ENCODE results near the gene C1orf167.

The C1orf167 gene

DNA sequence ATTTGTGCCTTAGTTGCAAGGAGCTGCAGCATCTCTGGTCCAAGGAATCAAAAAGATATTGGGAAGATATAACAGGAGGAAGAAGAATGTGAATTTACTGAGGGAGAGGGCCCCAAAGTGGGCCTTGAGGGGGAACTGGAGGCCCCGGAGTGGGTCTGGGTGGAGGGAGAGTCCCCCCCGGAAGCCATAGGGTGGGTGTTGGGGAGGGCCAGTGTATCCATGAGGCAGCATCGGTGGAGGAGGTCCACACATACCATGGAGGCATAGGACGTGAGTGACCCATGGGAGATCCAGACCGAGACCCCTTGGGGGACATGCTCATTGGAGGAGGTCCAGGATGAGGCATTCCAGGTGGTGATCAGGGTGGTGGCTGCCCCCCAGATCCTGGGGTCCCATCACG lies 708 bp upstream of the C1orf167 start:
- no peak for DNase-seq (ENCODE audit: low read depth in 2 of 2)

DNA sequence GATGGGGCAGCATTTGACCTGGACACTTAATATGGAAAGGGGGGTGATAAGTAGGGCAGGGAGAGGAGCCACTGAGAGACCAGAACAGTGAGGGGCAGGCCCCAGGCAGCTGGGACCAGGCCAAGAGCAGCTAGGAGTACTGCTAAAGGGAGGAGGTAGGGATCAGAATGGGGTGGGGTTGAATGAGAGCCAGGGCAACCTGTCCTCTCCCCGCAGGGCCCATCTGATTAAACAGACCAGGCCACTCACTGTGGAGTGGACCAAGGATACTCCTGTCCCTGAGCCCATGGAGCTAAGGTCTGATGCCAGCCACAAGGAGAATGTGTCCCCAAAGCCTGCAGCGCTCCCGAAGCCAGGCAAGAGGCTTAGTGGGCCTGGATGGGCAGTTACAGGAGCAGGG lies 2.1 kb downstream of the C1orf167 start:
- no peak for DNase-seq (ENCODE audit: low read depth in 2 of 2)

- DNase-seq (ENCODE audit: low read depth in 2 of 2): no peak
These were observed 2.5 kb downstream of the C1orf167 start for GRCh38 chr1:11764519-11764918.

DNA sequence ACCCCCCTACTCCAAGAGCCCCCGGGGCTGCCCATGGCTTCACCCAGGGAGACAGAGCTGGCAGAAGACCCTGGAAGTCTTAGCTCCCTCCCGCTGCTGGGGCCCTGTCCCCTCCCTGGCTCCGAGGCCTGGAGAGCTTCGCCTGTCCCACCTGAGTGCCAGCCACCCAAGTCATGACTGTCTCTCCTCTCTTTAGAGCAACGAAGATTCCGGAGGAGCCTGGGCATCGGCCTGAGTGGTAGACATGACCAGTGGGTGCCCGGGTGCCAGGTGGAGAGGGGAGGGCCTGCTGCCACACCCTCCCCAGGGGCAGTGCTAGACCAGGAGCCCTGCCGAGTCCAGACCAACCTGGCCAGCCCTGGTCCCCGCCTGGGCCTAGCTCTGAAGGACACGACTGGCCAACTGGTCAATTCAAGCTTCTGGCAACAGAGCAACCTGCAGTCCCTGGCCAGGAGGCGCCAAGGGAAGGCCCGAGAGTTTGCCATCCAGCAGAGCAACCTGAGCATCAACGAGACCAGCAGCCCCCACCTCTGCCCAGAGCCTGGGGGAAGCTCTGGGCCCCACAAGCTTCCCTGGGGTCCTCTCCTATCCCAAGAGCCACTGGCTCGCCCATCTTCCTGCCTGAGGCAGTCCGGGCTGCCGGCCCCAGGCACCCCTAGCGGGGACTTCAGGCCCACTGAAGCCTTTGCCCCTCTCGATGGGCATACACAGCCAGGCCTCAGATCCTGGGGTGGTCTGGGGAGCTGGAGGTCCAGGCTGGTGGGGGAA lies 3.9 kb downstream of the C1orf167 start:
- no peak for DNase-seq (ENCODE audit: low read depth in 2 of 2)

DNA sequence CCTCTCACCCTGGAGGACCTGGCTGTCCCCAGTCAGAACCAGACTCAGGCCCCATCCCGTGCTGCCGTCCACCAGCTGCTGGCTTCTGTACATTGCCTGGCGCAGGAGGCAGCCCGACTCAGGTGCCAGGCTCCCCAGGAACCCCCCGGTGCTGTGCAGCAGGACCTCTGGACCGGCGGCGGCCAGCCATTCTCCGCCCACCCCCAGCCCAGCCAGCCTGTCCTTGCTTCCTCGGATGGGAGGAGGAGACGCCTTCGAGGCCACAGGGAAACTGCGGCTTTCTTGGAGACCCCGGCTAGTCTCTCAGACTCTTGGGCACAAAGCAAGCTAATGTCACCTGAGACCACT lies 4.4 kb downstream of the C1orf167 start:
- no peak for DNase-seq (ENCODE audit: low read depth in 2 of 2)

- no peak for DNase-seq (ENCODE audit: low read depth in 2 of 2)
These were observed 6.1 kb downstream of the C1orf167 start for GRCh38 chr1:11767922-11768704.

- DNase-seq (ENCODE audit: low read depth in 2 of 2): no peak
These were observed 6.8 kb downstream of the C1orf167 start for GRCh38 chr1:11768821-11769220.

GRCh38 chr1:11769274-11769673 lies 7.3 kb downstream of the C1orf167 start:
- DNase-seq (ENCODE audit: low read depth in 2 of 2): no peak

GRCh38 chr1:11770011-11770410 lies 8.0 kb downstream of the C1orf167 start:
- no peak for DNase-seq (ENCODE audit: low read depth in 2 of 2)

GRCh38 chr1:11771481-11772043 lies 9.6 kb downstream of the C1orf167 start:
- DNase-seq (ENCODE audit: low read depth in 2 of 2): no peak

DNA sequence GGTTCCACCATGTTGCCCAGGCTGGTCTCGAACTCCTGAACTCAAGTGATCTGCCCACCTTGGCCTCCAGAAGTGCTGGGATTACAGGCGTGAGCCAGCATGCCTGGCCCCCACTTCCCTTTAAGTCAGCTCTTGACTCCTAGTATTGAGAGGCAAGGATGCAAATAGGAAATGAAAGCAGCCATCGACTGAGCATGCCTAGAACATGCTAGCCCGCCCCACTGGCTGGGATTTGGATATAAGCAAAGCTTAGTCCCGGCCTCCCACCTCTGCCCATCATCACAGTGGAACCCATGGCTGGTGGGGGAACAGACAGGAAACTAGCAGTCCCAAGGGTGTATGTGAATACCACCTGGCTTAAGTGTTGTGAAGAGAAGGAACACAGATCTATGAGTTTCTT lies 10.5 kb downstream of the C1orf167 start:
- DNase-seq (ENCODE audit: low read depth in 2 of 2): no peak

DNA sequence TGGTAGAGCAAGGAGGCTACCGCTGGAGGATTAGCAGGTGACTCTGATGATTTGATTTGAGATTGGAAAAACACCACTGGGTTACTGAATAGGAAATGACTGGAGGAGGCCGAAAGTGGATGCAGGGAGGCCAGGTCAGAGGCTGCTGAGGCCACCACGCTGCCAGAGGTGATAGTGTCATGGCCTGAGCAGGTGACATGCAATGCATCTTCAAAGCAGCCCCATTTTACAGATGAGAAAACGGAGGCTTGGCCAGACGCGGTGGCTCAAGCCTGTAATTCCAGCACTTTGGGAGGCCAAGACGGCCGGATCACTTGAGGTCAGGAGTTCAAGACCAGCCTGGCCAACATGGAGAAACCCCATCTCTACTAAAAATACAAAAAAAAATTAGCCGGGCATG lies 12.8 kb downstream of the C1orf167 start:
- no peak for DNase-seq (ENCODE audit: low read depth in 2 of 2)

DNA sequence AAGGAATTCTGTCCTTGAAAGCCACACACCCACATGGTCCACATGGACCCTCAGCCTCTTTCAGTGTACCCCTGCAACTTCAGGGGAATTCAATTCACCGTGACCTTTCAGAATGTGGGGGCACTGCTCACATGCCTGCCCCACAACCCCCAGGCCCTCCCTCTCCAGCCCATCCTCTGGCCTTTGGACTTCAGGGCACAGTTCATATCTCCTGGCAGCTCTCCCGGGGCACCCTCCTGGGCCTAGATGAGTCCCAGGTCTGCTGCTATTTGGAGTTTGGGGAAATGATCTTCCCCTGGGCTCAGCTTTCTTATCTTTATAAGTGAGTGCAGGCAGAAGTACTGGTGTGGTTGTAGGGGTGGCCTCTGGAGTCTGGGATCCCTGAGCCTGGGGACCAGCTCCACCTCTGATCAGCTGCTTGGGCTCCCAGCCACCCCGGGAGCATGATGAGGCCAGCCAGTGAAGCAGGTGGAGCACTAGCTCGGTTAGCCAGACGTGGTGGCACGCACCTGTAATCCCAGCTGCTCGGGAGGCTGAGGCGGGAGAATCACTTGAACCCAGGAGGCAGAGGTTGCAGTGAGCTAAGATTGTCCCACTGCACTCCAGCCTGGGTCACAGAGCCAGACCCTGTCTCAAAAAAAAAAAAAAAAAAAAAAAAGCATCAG lies 15.8 kb downstream of the C1orf167 start:
- DNase-seq (ENCODE audit: low read depth in 2 of 2): no peak

- no peak for DNase-seq (ENCODE audit: low read depth in 2 of 2)
These were observed 16.3 kb downstream of the C1orf167 start for GRCh38 chr1:11778336-11778735.

GRCh38 chr1:11778844-11779623 lies 17.0 kb downstream of the C1orf167 start:
- DNase-seq (ENCODE audit: low read depth in 2 of 2): no peak

DNA sequence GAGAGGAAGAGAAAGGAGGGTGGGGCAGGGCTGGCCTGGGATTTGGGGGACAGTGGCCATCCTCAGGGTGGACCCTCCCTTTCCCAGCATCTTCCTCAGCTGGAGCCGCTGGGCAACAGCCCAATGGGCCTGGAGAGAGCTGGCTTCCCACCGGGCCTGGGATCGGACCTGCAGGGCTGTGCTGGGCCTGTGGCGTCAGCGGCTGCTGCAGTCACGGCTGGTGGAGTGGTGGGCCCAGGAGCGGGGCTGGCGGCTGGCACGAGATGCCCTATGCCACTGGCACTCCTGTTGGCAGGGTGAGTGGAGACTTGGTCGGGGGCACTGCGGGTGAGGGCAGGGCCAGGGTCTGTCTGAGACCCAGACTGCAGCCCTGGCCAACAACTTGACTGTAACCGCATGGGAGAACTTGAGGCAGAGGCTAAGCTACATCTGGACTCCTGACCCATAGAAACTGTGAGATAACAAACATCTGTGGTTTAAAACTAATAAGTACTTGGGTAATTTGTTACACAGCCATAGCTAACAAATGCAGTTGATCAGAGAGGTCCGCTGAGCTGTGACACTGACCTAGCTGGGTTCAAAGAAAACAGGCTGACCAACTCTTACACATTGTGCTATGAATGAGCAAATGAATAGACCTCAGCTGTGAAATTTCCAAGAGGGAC lies 17.9 kb downstream of the C1orf167 start:
- DNase-seq (ENCODE audit: low read depth in 2 of 2): no peak

GRCh38 chr1:11780380-11781147 lies 18.6 kb downstream of the C1orf167 start:
- DNase-seq (ENCODE audit: low read depth in 2 of 2): no peak

GRCh38 chr1:11781297-11781696 lies 19.3 kb downstream of the C1orf167 start:
- no peak for DNase-seq (ENCODE audit: low read depth in 2 of 2)

- DNase-seq (ENCODE audit: low read depth in 2 of 2): no peak
These were observed 20.2 kb downstream of the C1orf167 start for GRCh38 chr1:11782127-11782708.

DNA sequence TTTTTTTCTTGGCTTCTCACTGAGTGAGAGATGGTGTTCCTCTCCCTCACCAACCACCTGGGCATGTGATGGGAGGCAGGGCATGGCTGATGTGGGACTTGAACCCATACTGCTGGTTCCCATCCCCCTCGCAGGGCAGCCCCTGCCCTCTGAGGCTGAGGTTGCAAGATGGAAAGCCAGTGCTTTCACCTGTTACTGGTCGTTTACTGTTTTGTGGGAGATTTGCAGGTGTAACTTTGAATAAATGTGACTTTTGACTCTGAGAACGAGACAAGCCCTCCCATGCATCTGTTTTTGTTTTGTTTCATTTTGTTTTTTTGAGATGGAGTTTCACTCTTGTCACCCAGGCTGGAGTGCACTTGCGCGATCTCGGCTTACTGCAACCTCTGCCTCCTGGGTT lies 21.6 kb downstream of the C1orf167 start:
- no peak for DNase-seq (ENCODE audit: low read depth in 2 of 2)
